Spleen (tissue), 7 donors: ENCODE data around the gene KLHL22.

Experiments
- CTCF ChIP-seq, 11 experiments: fragments of 200-600 bp in 7 of 11; fragments of 450-650 bp in 4 of 11; sonication (generic) in 4 of 11; IDR thresholded peaks in 8 of 11; conservative IDR thresholded peaks in 3 of 11; 1 replicate in 7 of 11; 2 replicates in 4 of 11; pipeline versions ENCODE4 v1.4.0 to v1.8.0; 2016 to 2021; ENCODE audit warnings: antibody characterized with exemption in 11 of 11, inconsistent platforms in 4 of 11, mild to moderate bottlenecking in 1 of 11
- POLR2A ChIP-seq, 3 donors: fragments of 450-650 bp; IDR thresholded peaks; one replicate each; pipeline ENCODE4 v1.5.1; 2017; ENCODE audit warnings: antibody characterized with exemption in 3 of 3, mild to moderate bottlenecking in 1 of 3
- POLR2AphosphoS5 ChIP-seq, 3 donors: sonication (generic); formaldehyde crosslinking; IDR thresholded peaks; one replicate each; pipeline ENCODE4 v1.5.1; 2017; ENCODE audit warnings: antibody characterized with exemption in 3 of 3
- donor health status: DM: no; HTN: no; CAD: no; lungs with moderate emphysema.
- donor health status: DM: no; HTN: no; CAD: no.
- donor health status: DM: no; HTN: no; CAD: no.

DNA sequence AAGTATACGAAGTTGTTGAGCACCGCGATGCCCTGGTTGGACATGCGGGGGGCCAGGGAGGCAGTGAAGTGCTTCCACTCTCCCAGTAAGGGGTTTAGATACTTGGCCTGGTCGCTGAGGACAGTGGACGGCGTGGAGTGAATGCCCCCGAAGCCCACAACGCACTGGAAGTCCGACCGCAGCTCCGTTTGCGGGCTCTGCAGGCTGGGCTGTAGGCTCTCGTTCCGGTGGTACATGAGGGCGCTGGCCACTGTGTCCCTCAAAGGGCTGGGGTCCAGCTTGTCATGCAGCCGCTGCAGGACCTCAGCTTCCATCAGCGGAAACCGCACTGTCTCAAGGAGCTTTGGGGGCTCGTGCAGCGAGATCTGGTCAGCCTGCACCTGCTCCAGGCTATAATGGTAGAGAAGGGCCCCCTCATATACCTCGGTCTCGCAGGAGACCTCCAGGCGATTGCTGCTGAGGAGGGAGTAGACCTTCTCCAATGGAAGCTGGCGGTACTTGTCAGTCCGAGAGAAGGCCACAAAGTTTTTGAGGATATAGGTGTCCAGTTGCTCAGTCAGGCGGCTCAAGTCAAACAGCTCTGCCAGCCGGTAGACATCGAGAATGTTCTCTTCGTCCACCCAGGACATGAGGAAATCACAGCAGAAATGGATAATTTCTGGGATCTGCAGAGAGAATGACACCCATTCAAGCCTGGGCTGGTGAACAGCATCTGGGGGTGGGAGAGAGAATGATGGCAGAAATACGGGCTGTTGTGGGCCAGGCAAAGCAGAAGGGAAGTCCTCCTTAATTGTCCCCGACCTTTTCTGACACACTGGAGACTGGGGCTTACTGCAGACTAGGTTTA is 30.5 kb downstream of the KLHL22 start:
- TF ChIP-seq POLR2AphosphoS5 (IDR thresholded peaks at IDR 0.05) (peak in 1 of 3 donors; percentile 17), CTCF (IDR thresholded peaks at IDR 0.05 in 8 of 11, conservative IDR thresholded peaks at IDR 0.05 in 3 of 11) (no peak), POLR2A (IDR thresholded peaks at IDR 0.05) (no peak)
